ENCODE data around the gene HRK.

GRCh38 chr12:116849216-116849615, 32.0 kb downstream of the HRK start:
- TF ChIP-seq MXI1 (IDR thresholded peaks at IDR 0.05; ENCODE audit: borderline replicate concordance, low read depth, low read length) (no peak), USF2 (IDR thresholded peaks at IDR 0.05; ENCODE audit: low read depth, low read length) (no peak), POLR2A (IDR thresholded peaks at IDR 0.05; ENCODE audit: low read depth, low read length) (no peak)

Data from IMR-90 (cell line).